GM12891 (cell line): ENCODE measurements around the gene KIF16B.

Source experiments
- PAX5 ChIP-seq: IDR thresholded peaks from 2 replicates; pipeline ENCODE4 v1.6.1; 2011; ENCODE audit warnings: low read length, moderate library complexity, mild to moderate bottlenecking; ENCODE audit not compliant: insufficient read depth, severe bottlenecking
- POLR2A ChIP-seq: IDR thresholded peaks from 2 replicates; pipeline ENCODE4 v1.6.1; 2011; ENCODE audit warnings: low read depth, low read length, control low read depth
- POLR2AphosphoS5 ChIP-seq: IDR thresholded peaks from 2 replicates; pipeline ENCODE4 v1.6.1; 2011; ENCODE audit warnings: low read depth, low read length, control low read depth
- POU2F2 ChIP-seq: IDR thresholded peaks from 2 replicates; pipeline ENCODE4 v1.6.1; 2011; ENCODE audit warnings: low read depth, mild to moderate bottlenecking, control low read depth, low read length, moderate library complexity
- SPI1 ChIP-seq: IDR thresholded peaks from 2 replicates; pipeline ENCODE4 v1.6.1; 2011; ENCODE audit warnings: low read depth, low read length, control low read depth
- TAF1 ChIP-seq: IDR thresholded peaks from 2 replicates; pipeline ENCODE4 v1.6.1; 2011; ENCODE audit warnings: low read depth, low read length, control low read depth

GRCh38 chr20:16576219-16576618 lies 3.0 kb upstream of the KIF16B start:
- no peak for TF ChIP-seq POLR2A
- no peak for TF ChIP-seq POLR2AphosphoS5
- no peak for TF ChIP-seq TAF1
- TF ChIP-seq SPI1: no peak
- TF ChIP-seq PAX5: no peak
- TF ChIP-seq POU2F2: no peak
